ENCODE results near the gene URB2. TPM values are rescaled to one million over a fixed set of nuclear protein-coding genes. Genes with fewer than 3 reads are reported as not detected.
"Not testable (repeated sequence)": the region's sequence is repeated elsewhere in the genome, so short reads cannot be mapped to it uniquely, and the experiment has no call there.

Gene URB2
- total RNA-seq, 2 experiments from 2014 or later, result 17.4 to 17.7 TPM

- H3K4me1 Mint-ChIP-seq (ENCODE audit: low read depth), result peaks cover 49% of the 10 kb centered on the region
Observed at GRCh38 chr1:229621663-229622062, 4.4 kb upstream of the URB2 start.

GRCh38 chr1:229622641-229623120 is 3.4 kb upstream of the URB2 start:
- not testable (repeated sequence) for H3K36me3 Mint-ChIP-seq (ENCODE audit: low read depth); H3K27ac Mint-ChIP-seq; H3K27me3 Mint-ChIP-seq; DNase-seq; H3K9me3 Mint-ChIP-seq; H3K4me3 Mint-ChIP-seq; ATAC-seq
- POLR2A ChIA-PET, result interaction anchor here (0.7 to 1.2 kb wide), 2 partner anchors 10 to 66 kb away, joined by 3 read pairs; no protein-coding TSS in a partner anchor
- peaks cover 54% of the 10 kb centered on the region for H3K4me1 Mint-ChIP-seq (ENCODE audit: low read depth)
- CTCF ChIA-PET, result interaction anchor here (1.5 kb wide), 1 partner anchor 141 kb away, joined by 5 read pairs; no protein-coding TSS in a partner anchor
- intact Hi-C loops (cut with micrococcal nuclease), result loop anchor here (10.0 kb wide), 1 partner anchor 68 kb away; the partner anchor contains the start of gene ABCB10

More at GRCh38 chr1:229621663-229622062, 4.4 kb upstream of the URB2 start:
- intact Hi-C loops (cut with micrococcal nuclease), result loop anchor here (10.0 kb wide), 1 partner anchor 67 kb away; the partner anchor contains the start of gene ABCB10
- ChIA-PET POLR2A (no interaction called here), CTCF (interaction anchor here (1.0 kb wide), 1 partner anchor 64 kb away, joined by 3 read pairs; no protein-coding TSS in a partner anchor)
- Mint-ChIP-seq H3K27ac (no peak overlapping the region), H3K27me3 (no peaks in the 10 kb centered on the region), H3K4me3 (no peak overlapping the region), H3K36me3 (ENCODE audit: low read depth) (peaks cover 3% of the 10 kb centered on the region), H3K9me3 (no peaks in the 10 kb centered on the region)
- no peak for ATAC-seq
- DNase-seq, result no peak
- no peak for TF ChIP-seq CTCF (IDR thresholded peaks at IDR 0.05)

- ATAC-seq (no peak), DNase-seq (no peak)
- CTCF ChIA-PET, result interaction anchor here (1.5 to 2.3 kb wide), 2 partner anchors 64 to 141 kb away, joined by 5 to 10 read pairs; partner anchors contain the start of gene ABCB10
- Mint-ChIP-seq H3K36me3 (ENCODE audit: low read depth) (peaks cover 3% of the 10 kb centered on the region), H3K9me3 (no peaks in the 10 kb centered on the region), H3K27ac (no peak overlapping the region), H3K27me3 (no peaks in the 10 kb centered on the region), H3K4me1 (ENCODE audit: low read depth) (peaks cover 52% of the 10 kb centered on the region), H3K4me3 (no peak overlapping the region)
- no peak for TF ChIP-seq CTCF (IDR thresholded peaks at IDR 0.05)
- POLR2A ChIA-PET, result interaction anchor here (1.0 to 1.2 kb wide), 4 partner anchors 25 to 115 kb away, joined by 3 to 4 read pairs (median 3); partner anchors contain the start of gene NUP133
- intact Hi-C loops (cut with micrococcal nuclease), result loop anchor here (10.0 kb wide), 1 partner anchor 68 kb away; the partner anchor contains the start of gene ABCB10
Observed at GRCh38 chr1:229623225-229623624, 2.8 kb upstream of the URB2 start.

- DNase-seq, result no peak
- no peak for ATAC-seq
- no peak for TF ChIP-seq CTCF (IDR thresholded peaks at IDR 0.05)
- no peaks in the 10 kb centered on the region for H3K27me3 Mint-ChIP-seq
- intact Hi-C loops (cut with micrococcal nuclease), result loop anchor here (10.0 kb wide), 1 partner anchor 69 kb away; the partner anchor contains the start of gene ABCB10
- H3K9me3 Mint-ChIP-seq, result no peaks in the 10 kb centered on the region
- ChIA-PET CTCF (interaction anchor here (0.7 to 2.3 kb wide), 5 partner anchors 9 to 142 kb away, joined by 3 to 10 read pairs (median 4); partner anchors contain the start of gene ABCB10), POLR2A (interaction anchor here (1.0 to 3.1 kb wide), 5 partner anchors 25 to 116 kb away, joined by 3 to 26 read pairs (median 4); partner anchors contain the start of genes ABCB10 and NUP133)
- H3K27ac Mint-ChIP-seq, result no peak overlapping the region
- peaks cover 8% of the 10 kb centered on the region for H3K36me3 Mint-ChIP-seq (ENCODE audit: low read depth)
- peak overlapping the region; percentile 94 for H3K4me3 Mint-ChIP-seq
- H3K4me1 Mint-ChIP-seq (ENCODE audit: low read depth), result peaks cover 53% of the 10 kb centered on the region
Observed at GRCh38 chr1:229623838-229624237, 2.2 kb upstream of the URB2 start.

- intact Hi-C loops (cut with micrococcal nuclease), result loop anchor here (10.0 kb wide), 1 partner anchor 70 kb away; the partner anchor contains the start of gene ABCB10
- no peaks in the 10 kb centered on the region for H3K9me3 Mint-ChIP-seq
- no peak for ATAC-seq
- ChIA-PET POLR2A (interaction anchor here (1.0 to 3.1 kb wide), 7 partner anchors 8 to 67 kb away, joined by 3 to 26 read pairs (median 5); partner anchors contain the start of gene ABCB10), CTCF (interaction anchor here (0.7 to 2.3 kb wide), 5 partner anchors 9 to 143 kb away, joined by 3 to 10 read pairs (median 4); partner anchors contain the start of gene ABCB10)
- H3K27ac Mint-ChIP-seq, result peak overlapping the region; percentile 88
- no peak for DNase-seq
- H3K36me3 Mint-ChIP-seq (ENCODE audit: low read depth), result peaks cover 13% of the 10 kb centered on the region
- H3K4me1 Mint-ChIP-seq (ENCODE audit: low read depth), result peaks cover 50% of the 10 kb centered on the region
- no peaks in the 10 kb centered on the region for H3K27me3 Mint-ChIP-seq
- peak overlapping the region; percentile 94 for H3K4me3 Mint-ChIP-seq
- no peak for TF ChIP-seq CTCF (IDR thresholded peaks at IDR 0.05)
Observed at GRCh38 chr1:229624521-229625070, 1.5 kb upstream of the URB2 start.

Data from activated CD8-positive, alpha-beta T cell treated with anti-CD3 and anti-CD28 coated beads for 36 hours (primary cell).